Kidney (tissue), 14 donors: ENCODE data around the gene TRIM41. TPM values are rescaled to one million over a fixed set of nuclear protein-coding genes. Genes with fewer than 3 reads are reported as not detected.

Source experiments
- DNase-seq, 5 donors: peaks; one replicate each; pipeline ENCODE4 v3.0.0-alpha.2; 2013 to 2020
- FAIRE-seq: peaks from 2 replicates; lab custom pipeline; 2012; peaks lifted over from hg19 to GRCh38; lab: Jason Lieb, UNC
- H3K27ac ChIP-seq, 2 donors: one replicate each; pipeline ENCODE4 v1.7.0; 2013; ENCODE audit warnings: low read depth in 2 of 2, low read length in 2 of 2, inconsistent platforms in 1 of 2
- H3K27me3 ChIP-seq: one replicate; pipeline ENCODE4 v1.7.1; 2013; ENCODE audit warnings: low read length, inconsistent platforms; ENCODE audit not compliant: control insufficient read depth, insufficient read depth
- H3K36me3 ChIP-seq, 3 donors: one replicate each; pipeline versions ENCODE4 v1.7.0 to v1.7.1; 2013; ENCODE audit warnings: low read length in 3 of 3, control low read depth in 1 of 3, inconsistent platforms in 1 of 3; ENCODE audit not compliant: insufficient read depth in 3 of 3, control insufficient read depth in 2 of 3
- H3K4me1 ChIP-seq, 3 donors: one replicate each; pipeline versions ENCODE4 v1.7.0 to v1.7.1; 2013; ENCODE audit warnings: low read length in 3 of 3, inconsistent platforms in 1 of 3, low read depth in 1 of 3; ENCODE audit not compliant: control insufficient read depth in 2 of 3, insufficient read depth in 2 of 3
- H3K4me3 ChIP-seq, 3 donors: one replicate each; pipeline versions ENCODE4 v1.7.0 to v1.8.1; 2013; ENCODE audit warnings: low read length in 3 of 3, control low read depth in 1 of 3, inconsistent platforms in 1 of 3
- H3K9ac ChIP-seq, 3 donors: one replicate each; pipeline versions ENCODE4 v1.7.0 to v1.7.1; 2013; ENCODE audit warnings: low read length in 3 of 3, control low read depth in 1 of 3, inconsistent platforms in 1 of 3
- H3K9me3 ChIP-seq, 3 donors: one replicate each; pipeline versions ENCODE4 v1.7.0 to v1.7.1; 2013; ENCODE audit warnings: low read length in 3 of 3, control low read depth in 1 of 3, inconsistent platforms in 1 of 3; ENCODE audit not compliant: control insufficient read depth in 2 of 3, insufficient read depth in 1 of 3
- CTCF ChIP-seq: IDR thresholded peaks from 3 replicates; pipeline ENCODE4 v1.5.1; 2012; ENCODE audit warnings: mild to moderate bottlenecking, moderate library complexity, borderline replicate concordance; ENCODE audit not compliant: insufficient read depth; ENCODE audit errors: extremely low read depth
- intact Hi-C: fragments of 100-400 bp; cut with DNase I; formaldehyde crosslinking; loops from one replicate; pipeline ENCODE4 v1.11.1; 2022
- polyA plus RNA-seq: library from polyadenylated mRNA; stranded (reverse); fragments of 350-450 nt; fragmentation: Illumina TruSeq; extraction: RNeasy Lipid Tissue Mini Kit (QIAGEN cat#74804); gene quantifications from one replicate; pipeline ENCODE4 v1.2.3, GENCODE V29; 2014; ENCODE audit warnings: low read depth, low replicate concordance; ENCODE audit not compliant: insufficient read depth
- total RNA-seq: library from RNA; stranded (reverse); fragmentation: NEBNext Ultra II Directional; extraction: Animal tissue kit (Norgen Biotek cat#: 25700); gene quantifications from one replicate; pipeline ENCODE4 v1.2.1, GENCODE V29; 2021
- donor health status: control.
- donor health status: control.
- donor health status: control.
- donor health status: control.
- donor health status: control.
- donor health status: DM: yes; HTN: yes; CAD: no.
- donor health status: Normal renal cell carcinoma (clear cell type).

The TRIM41 gene
- total and polyA plus RNA-seq, 2 donors from 2014 or later = 21.8 to 34.9 TPM

DNA sequence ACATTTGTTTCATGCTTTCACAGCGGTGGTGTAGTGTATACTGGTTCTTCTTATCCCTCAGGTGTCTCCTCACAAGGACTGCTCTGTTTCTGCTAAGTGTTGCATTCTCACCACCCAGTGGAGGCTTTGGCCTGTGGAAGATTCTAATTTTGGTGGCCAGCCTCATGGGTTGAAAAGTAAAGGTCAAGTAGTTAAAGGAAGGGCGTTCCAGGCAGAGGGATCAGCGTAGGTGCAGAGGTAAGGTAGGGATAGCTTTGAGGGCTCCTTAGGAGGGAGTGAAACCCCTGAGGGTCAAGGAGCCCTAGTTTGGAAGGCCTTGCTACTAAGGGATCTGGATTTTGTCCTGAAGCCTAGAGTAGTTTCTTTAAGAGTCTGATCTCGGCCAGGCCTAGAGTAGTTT is 25.2 kb downstream of the TRIM41 start:
- no peaks in the 10 kb centered on the region for H3K27me3 ChIP-seq
- DNase-seq (no peak), FAIRE-seq (no peak)
- H3K36me3 ChIP-seq = peaks cover 0 to 2% (median 1%) of the 10 kb centered on the region in 3 donors
- H3K27ac ChIP-seq = peak overlapping the region in 1 of 2 donors; percentile 67
- intact Hi-C loops = no loop called here
- H3K4me1 ChIP-seq = peaks cover 2 to 34% (median 11%) of the 10 kb centered on the region in 3 donors
- H3K9ac ChIP-seq = peak overlapping the region in 1 of 3 donors; percentile 63
- no peaks in the 10 kb centered on the region for H3K9me3 ChIP-seq
- no peak for TF ChIP-seq CTCF
- peak overlapping the region in 2 of 3 donors; percentile 49 to 97 for H3K4me3 ChIP-seq

DNA sequence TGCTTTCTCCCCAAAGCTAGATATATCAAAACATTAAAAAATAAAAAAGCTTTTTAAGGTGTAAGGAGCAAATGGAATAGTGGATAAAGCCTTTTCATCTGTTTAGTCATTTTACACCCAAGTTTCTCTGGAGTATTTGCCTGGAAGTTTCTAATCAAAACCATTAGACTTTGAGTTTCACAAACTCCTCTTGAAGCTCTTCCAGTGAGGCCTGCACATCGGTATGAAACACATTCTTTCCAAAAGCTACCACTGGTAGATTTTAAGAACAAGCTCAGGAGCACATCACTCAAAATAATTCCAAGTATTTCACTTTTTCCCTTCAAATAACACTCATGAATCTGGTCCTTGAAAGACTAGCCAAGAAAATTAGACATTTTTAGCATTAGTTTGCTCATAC is 32.2 kb downstream of the TRIM41 start:
- no peak overlapping the region for H3K9ac ChIP-seq
- FAIRE-seq (no peak), DNase-seq (no peak)
- intact Hi-C loops = no loop called here
- peaks cover 3 to 40% (median 28%) of the 10 kb centered on the region in 3 donors for H3K4me1 ChIP-seq
- TF ChIP-seq CTCF = no peak
- H3K4me3 ChIP-seq = no peak overlapping the region
- H3K36me3 ChIP-seq = peaks cover 2 to 6% (median 6%) of the 10 kb centered on the region in 3 donors
- no peaks in the 10 kb centered on the region for H3K27me3 ChIP-seq
- no peaks in the 10 kb centered on the region for H3K9me3 ChIP-seq
- no peak overlapping the region for H3K27ac ChIP-seq

DNA sequence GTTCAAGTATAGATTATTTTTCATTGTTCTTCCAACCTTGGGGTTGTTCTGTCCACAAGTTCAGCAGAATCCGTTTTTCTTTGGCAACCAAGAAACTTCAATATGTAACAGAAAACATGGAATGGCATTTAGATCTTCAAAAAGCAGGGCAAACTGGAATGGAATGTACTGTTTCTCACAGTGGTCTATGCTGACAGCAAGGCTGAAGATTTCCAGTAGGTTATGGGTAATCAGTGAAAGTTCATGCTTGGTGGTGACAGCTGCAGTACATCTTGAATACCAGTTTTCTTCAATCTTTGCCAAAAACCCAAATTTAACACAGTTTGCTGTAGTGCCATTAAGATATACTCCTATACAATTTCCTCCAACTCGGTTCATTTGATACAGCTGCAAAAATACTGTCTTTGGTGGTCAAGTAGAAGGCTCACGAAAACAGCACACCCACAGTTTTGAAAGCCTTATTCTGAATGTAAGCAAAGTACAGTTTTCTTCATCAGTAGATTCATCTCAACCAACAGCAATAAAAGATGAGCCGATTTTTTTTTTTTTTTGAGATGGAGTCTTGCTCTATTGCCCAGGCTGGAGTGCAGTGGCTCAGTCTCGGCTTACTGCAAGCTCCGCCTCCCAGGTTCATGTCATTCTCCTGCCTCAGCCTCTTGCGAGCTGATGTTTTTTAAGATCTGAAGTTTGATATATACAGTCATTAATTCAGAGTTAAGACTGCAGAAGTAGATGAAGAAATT is 32.9 kb downstream of the TRIM41 start:
- no peak overlapping the region for H3K27ac ChIP-seq

More for the DNA sequence above, 32.9 kb downstream of the TRIM41 start:
- intact Hi-C loops = no loop called here
- Histone ChIP-seq H3K27me3 (no peaks in the 10 kb centered on the region), H3K9ac (no peak overlapping the region), H3K4me1 (peaks cover 3 to 38% (median 28%) of the 10 kb centered on the region in 3 donors), H3K9me3 (no peaks in the 10 kb centered on the region), H3K4me3 (no peak overlapping the region), H3K36me3 (peaks cover 2 to 6% (median 6%) of the 10 kb centered on the region in 3 donors)
- TF ChIP-seq CTCF = no peak
- FAIRE-seq (no peak), DNase-seq (no peak)
